Activated CD8-positive, alpha-beta memory T cell treated with anti-CD3 and anti-CD28 coated beads for 4 hours (primary cell): Measurements from ENCODE around the gene SH3TC1.

ENCODE experiments used
- DNase-seq, 2 donors: peaks; one replicate each; pipeline ENCODE4 v3.0.0-alpha.2; 2020; ENCODE audit warnings: low read depth in 2 of 2

The SH3TC1 gene

GRCh38 chr4:8198906-8199593, at the start of gene SH3TC1:
Gene SH3TC1, plus strand, starts transcription at chr4:8199290. Its CDS starts 5,905 bp downstream, at chr4:8205195.
- peak; percentile 19 to 30 for DNase-seq

- DNase-seq = no peak
These were observed 49.4 kb upstream of the SH3TC1 start for GRCh38 chr4:8149664-8150063.

- no peak for DNase-seq
These were observed 48.7 kb upstream of the SH3TC1 start for GRCh38 chr4:8150152-8151090.

- DNase-seq = no peak
These were observed 47.9 kb upstream of the SH3TC1 start for GRCh38 chr4:8151165-8151650.

GRCh38 chr4:8152090-8152864, 46.8 kb upstream of the SH3TC1 start:
- DNase-seq = no peak

GRCh38 chr4:8152865-8153257, 46.2 kb upstream of the SH3TC1 start:
- DNase-seq = no peak

- no peak for DNase-seq
These were observed 45.6 kb upstream of the SH3TC1 start for GRCh38 chr4:8153441-8153840.

GRCh38 chr4:8155048-8155447, 44.0 kb upstream of the SH3TC1 start:
- DNase-seq = no peak

GRCh38 chr4:8155660-8156421, 43.2 kb upstream of the SH3TC1 start:
- DNase-seq = no peak

- no peak for DNase-seq
These were observed 42.5 kb upstream of the SH3TC1 start for GRCh38 chr4:8156617-8157016.

- DNase-seq = no peak
These were observed 41.6 kb upstream of the SH3TC1 start for GRCh38 chr4:8157496-8157895.

- DNase-seq = no peak
These were observed 41.0 kb upstream of the SH3TC1 start for GRCh38 chr4:8157944-8158709.

GRCh38 chr4:8158710-8159536, 40.2 kb upstream of the SH3TC1 start, which contains the start of gene ABLIM2:
Gene ABLIM2, minus strand, starts transcription at chr4:8158813. Its CDS starts 124 bp downstream, at chr4:8158689.
- DNase-seq = peak; percentile 98

GRCh38 chr4:8159537-8160232, 39.4 kb upstream of the SH3TC1 start:
- no peak for DNase-seq

- no peak for DNase-seq
These were observed 38.9 kb upstream of the SH3TC1 start for GRCh38 chr4:8160233-8160560.

GRCh38 chr4:8160572-8160971, 38.5 kb upstream of the SH3TC1 start:
- no peak for DNase-seq

- DNase-seq = no peak
These were observed 36.5 kb upstream of the SH3TC1 start for GRCh38 chr4:8162625-8163024.

GRCh38 chr4:8163026-8163425, 36.1 kb upstream of the SH3TC1 start:
- no peak for DNase-seq
